ENCODE results near the gene DSCAM. TPM values are rescaled to one million over a fixed set of nuclear protein-coding genes. Genes with fewer than 3 reads are reported as not detected.
"Not testable (repeated sequence)": the region's sequence is repeated elsewhere in the genome, so short reads cannot be mapped to it uniquely, and the experiment has no call there.

DSCAM gene
- total RNA-seq, 2 donors from 2014 or later = not detected

- Mint-ChIP-seq H3K9me3 (peaks cover 26 to 31% of the 10 kb centered on the region in 2 donors), H3K27ac (no peak overlapping the region), H3K36me3 (peaks cover 0 to 8% of the 10 kb centered on the region in 2 donors)
- DNase-seq (ENCODE audit: low spot score in 2 of 2) (no peak), ATAC-seq (no peak)
Measured at GRCh38 chr21:40299451-40299850, 547.5 kb downstream of the DSCAM start.

GRCh38 chr21:40294345-40294744, 552.6 kb downstream of the DSCAM start:
- no peak overlapping the region for H3K27ac Mint-ChIP-seq
- no peaks in the 10 kb centered on the region for H3K36me3 Mint-ChIP-seq
- no peak for ATAC-seq
- no peak for DNase-seq (ENCODE audit: low spot score in 2 of 2)
- peaks cover 4 to 5% of the 10 kb centered on the region in 2 donors for H3K9me3 Mint-ChIP-seq

GRCh38 chr21:40291560-40291959, 555.4 kb downstream of the DSCAM start:
- Mint-ChIP-seq H3K27ac (no peak overlapping the region), H3K9me3 (peaks cover 4 to 7% of the 10 kb centered on the region in 2 donors), H3K36me3 (no peaks in the 10 kb centered on the region)
- DNase-seq (ENCODE audit: low spot score in 2 of 2) (no peak), ATAC-seq (no peak)

- H3K36me3 Mint-ChIP-seq = no peaks in the 10 kb centered on the region
- DNase-seq (ENCODE audit: low spot score in 2 of 2) (no peak), ATAC-seq (no peak)
- H3K9me3 Mint-ChIP-seq = peaks cover 11 to 15% of the 10 kb centered on the region in 2 donors
- H3K27ac Mint-ChIP-seq = no peak overlapping the region
Measured at GRCh38 chr21:40284409-40284808, 562.5 kb downstream of the DSCAM start.

GRCh38 chr21:40282912-40283886, 563.8 kb downstream of the DSCAM start:
- Mint-ChIP-seq H3K9me3 (peaks cover 14 to 15% of the 10 kb centered on the region in 2 donors), H3K36me3 (no peaks in the 10 kb centered on the region), H3K27ac (no peak overlapping the region)
- DNase-seq (ENCODE audit: low spot score in 2 of 2) = no peak
- no peak for ATAC-seq

GRCh38 chr21:40278345-40278744, 568.6 kb downstream of the DSCAM start:
- Mint-ChIP-seq H3K9me3 (peaks cover 4 to 6% of the 10 kb centered on the region in 2 donors), H3K27ac (no peak overlapping the region), H3K36me3 (no peaks in the 10 kb centered on the region)
- no peak for ATAC-seq
- DNase-seq (ENCODE audit: low spot score in 2 of 2) = no peak

GRCh38 chr21:40276001-40276400, 571.0 kb downstream of the DSCAM start:
- H3K27ac Mint-ChIP-seq = no peak overlapping the region
- H3K36me3 Mint-ChIP-seq = no peaks in the 10 kb centered on the region
- ATAC-seq = no peak
- no peak for DNase-seq (ENCODE audit: low spot score in 2 of 2)
- peaks cover 4 to 7% of the 10 kb centered on the region in 2 donors for H3K9me3 Mint-ChIP-seq

GRCh38 chr21:40272037-40272436, 574.9 kb downstream of the DSCAM start:
- ATAC-seq (no peak), DNase-seq (ENCODE audit: low spot score in 2 of 2) (no peak)
- no peaks in the 10 kb centered on the region for H3K36me3 Mint-ChIP-seq
- peaks cover 0 to 7% of the 10 kb centered on the region in 2 donors for H3K9me3 Mint-ChIP-seq
- H3K27ac Mint-ChIP-seq = no peak overlapping the region

- no peaks in the 10 kb centered on the region for H3K36me3 Mint-ChIP-seq
- H3K9me3 Mint-ChIP-seq = peaks cover 0 to 7% of the 10 kb centered on the region in 2 donors
- DNase-seq (ENCODE audit: low spot score in 2 of 2) (no peak), ATAC-seq (no peak)
- no peak overlapping the region for H3K27ac Mint-ChIP-seq
Measured at GRCh38 chr21:40271164-40271563, 575.8 kb downstream of the DSCAM start.

- ATAC-seq (no peak), DNase-seq (ENCODE audit: low spot score in 2 of 2) (no peak)
- Mint-ChIP-seq H3K27ac (no peak overlapping the region), H3K36me3 (no peaks in the 10 kb centered on the region), H3K9me3 (peaks cover 0 to 7% of the 10 kb centered on the region in 2 donors)
Measured at GRCh38 chr21:40270047-40270446, 576.9 kb downstream of the DSCAM start.

- no peaks in the 10 kb centered on the region for H3K36me3 Mint-ChIP-seq
- DNase-seq (ENCODE audit: low spot score in 2 of 2) = no peak
- H3K9me3 Mint-ChIP-seq = peaks cover 0 to 6% of the 10 kb centered on the region in 2 donors
- no peak for ATAC-seq
- no peak overlapping the region for H3K27ac Mint-ChIP-seq
Measured at GRCh38 chr21:40269239-40269638, 577.7 kb downstream of the DSCAM start.

GRCh38 chr21:40258456-40258855, 588.5 kb downstream of the DSCAM start:
- not testable (repeated sequence) for DNase-seq (ENCODE audit: low spot score in 2 of 2); ATAC-seq; H3K36me3 Mint-ChIP-seq; H3K9me3 Mint-ChIP-seq; H3K27ac Mint-ChIP-seq

GRCh38 chr21:40257342-40257741, 589.6 kb downstream of the DSCAM start:
- DNase-seq (ENCODE audit: low spot score in 2 of 2) = no peak
- H3K27ac Mint-ChIP-seq = no peak overlapping the region
- peaks cover 4 to 5% of the 10 kb centered on the region in 2 donors for H3K9me3 Mint-ChIP-seq
- no peak for ATAC-seq
- H3K36me3 Mint-ChIP-seq = no peaks in the 10 kb centered on the region

- peaks cover 0 to 5% of the 10 kb centered on the region in 2 donors for H3K36me3 Mint-ChIP-seq
- peaks cover 7 to 15% of the 10 kb centered on the region in 2 donors for H3K9me3 Mint-ChIP-seq
- ATAC-seq = no peak
- DNase-seq (ENCODE audit: low spot score in 2 of 2) = no peak
- H3K27ac Mint-ChIP-seq = no peak overlapping the region
Measured at GRCh38 chr21:40255518-40256444, 591.2 kb downstream of the DSCAM start.

- DNase-seq (ENCODE audit: low spot score in 2 of 2) = no peak
- peaks cover 0 to 5% of the 10 kb centered on the region in 2 donors for H3K36me3 Mint-ChIP-seq
- H3K27ac Mint-ChIP-seq = no peak overlapping the region
- no peak for ATAC-seq
- H3K9me3 Mint-ChIP-seq = peaks cover 7 to 15% of the 10 kb centered on the region in 2 donors
Measured at GRCh38 chr21:40254540-40255465, 592.2 kb downstream of the DSCAM start.

GRCh38 chr21:40253112-40253511, 593.8 kb downstream of the DSCAM start:
- peaks cover 19 to 28% of the 10 kb centered on the region in 2 donors for H3K9me3 Mint-ChIP-seq
- no peak overlapping the region for H3K27ac Mint-ChIP-seq
- no peak for DNase-seq (ENCODE audit: low spot score in 2 of 2)
- peaks cover 0 to 12% of the 10 kb centered on the region in 2 donors for H3K36me3 Mint-ChIP-seq
- ATAC-seq = no peak

Data from activated naive CD4-positive, alpha-beta T cell treated with anti-CD3 and anti-CD28 coated beads, Interleukin-2, amount 50 U/mL, for 72 hours (primary cell).